Endodermal cell (in vitro differentiated cells): ENCODE results near the gene NOL9. TPM values are rescaled to one million over a fixed set of nuclear protein-coding genes. Genes with fewer than 3 reads are reported as not detected.

Source experiments
- DNase-seq: peaks from one replicate; pipeline ENCODE4 v3.0.0-alpha.2; 2017
- H3K27ac ChIP-seq: 2 replicates; pipeline ENCODE4 v1.5.1; 2013; ENCODE audit warnings: mild to moderate bottlenecking, low read depth, low read length, moderate library complexity
- H3K27me3 ChIP-seq: 2 replicates; pipeline ENCODE4 v1.6.1; 2013; ENCODE audit warnings: mild to moderate bottlenecking, low read length, moderate library complexity; ENCODE audit not compliant: insufficient read depth, control insufficient read depth, poor library complexity, severe bottlenecking
- H3K36me3 ChIP-seq: 2 replicates; pipeline ENCODE4 v1.7.0; 2013; ENCODE audit warnings: mild to moderate bottlenecking, low read length, moderate library complexity; ENCODE audit not compliant: control insufficient read depth, insufficient read depth
- H3K4me1 ChIP-seq: one replicate; pipeline ENCODE4 v1.7.0; 2013; ENCODE audit warnings: low read length; ENCODE audit not compliant: control insufficient read depth, insufficient read depth
- H3K4me3 ChIP-seq: 2 replicates; pipeline ENCODE4 v1.5.1; 2013; ENCODE audit warnings: mild to moderate bottlenecking, low read length, moderate library complexity
- H3K9ac ChIP-seq: 2 replicates; pipeline ENCODE4 v1.6.1; 2013; ENCODE audit warnings: mild to moderate bottlenecking, low read length, moderate library complexity; ENCODE audit not compliant: poor library complexity, severe bottlenecking; ENCODE audit errors: extremely low read depth
- H3K9me3 ChIP-seq: 2 replicates; pipeline ENCODE4 v1.6.1; 2013; ENCODE audit warnings: mild to moderate bottlenecking, low read length, moderate library complexity; ENCODE audit not compliant: control insufficient read depth
- H3K27ac Mint-ChIP-seq: 2 replicates; pipeline ENCODE4 v1.8.0; 2020; ENCODE audit warnings: mixed read lengths
- H3K27me3 Mint-ChIP-seq: 2 replicates; pipeline ENCODE4 v1.8.0; 2021; ENCODE audit warnings: mild to moderate bottlenecking, mixed read lengths; ENCODE audit not compliant: insufficient read depth
- H3K36me3 Mint-ChIP-seq: 2 replicates; pipeline ENCODE4 v1.8.0; 2020; ENCODE audit warnings: low read depth, mixed read lengths
- H3K4me1 Mint-ChIP-seq: 2 replicates; pipeline ENCODE4 v1.8.0; 2020; ENCODE audit warnings: mixed read lengths
- H3K4me3 Mint-ChIP-seq: 2 replicates; pipeline ENCODE4 v1.8.0; 2020; ENCODE audit warnings: mild to moderate bottlenecking, moderate library complexity, mixed read lengths
- H3K9me3 Mint-ChIP-seq: 2 replicates; pipeline ENCODE4 v1.8.0; 2020; ENCODE audit warnings: mild to moderate bottlenecking, mixed read lengths
- CTCF ChIP-seq: fragments of 200-600 bp; sonication (generic); conservative IDR thresholded peaks from 2 replicates; pipeline ENCODE4 v1.5.0; 2021; ENCODE audit warnings: antibody characterized with exemption, mild to moderate bottlenecking
- WGBS, 2 experiments: methylation state at CpG; one replicate each; pipeline versions ENCODE4 v1.1.5 to v1.1.7; 2013; ENCODE audit warnings: missing lambda C conversion rate in 2 of 2, mixed read lengths in 1 of 2; ENCODE audit not compliant: insufficient coverage in 1 of 2, insufficient read length in 1 of 2; 5-methylcytosine and 5-hydroxymethylcytosine counted together
- total RNA-seq, 2 donors: library from RNA; stranded (reverse); fragmentation: NEBNext Ultra II Directional in 1 of 2; extraction: Animal tissue kit (Norgen Biotek cat#: 25700) in 1 of 2; gene quantifications; 2 replicates in 1 of 2; 3 replicates in 1 of 2; pipeline ENCODE4 v1.2.1, GENCODE V29; 2021

The NOL9 gene
- total RNA-seq, 2 donors from 2014 or later: 35.0 to 43.9 TPM

- no peak overlapping the region for H3K4me3 ChIP-seq
- H3K36me3 Mint-ChIP-seq: peaks cover 7% of the 10 kb centered on the region
- H3K27ac Mint-ChIP-seq: no peak overlapping the region
- H3K4me1 Mint-ChIP-seq: peaks cover 23% of the 10 kb centered on the region
- no peak for DNase-seq
- H3K9ac ChIP-seq: no peak overlapping the region
- no peaks in the 10 kb centered on the region for H3K9me3 ChIP-seq
- 85 to 90% methylated on average over 6 of the region's 6 CpGs for WGBS, 2 experiments
- H3K9me3 Mint-ChIP-seq: no peaks in the 10 kb centered on the region
- no peaks in the 10 kb centered on the region for H3K36me3 ChIP-seq
- no peak overlapping the region for H3K4me3 Mint-ChIP-seq
- no peak for TF ChIP-seq CTCF
- peaks cover 13% of the 10 kb centered on the region for H3K4me1 ChIP-seq
- no peak overlapping the region for H3K27ac ChIP-seq
- peaks cover under 1% of the 10 kb centered on the region for H3K27me3 Mint-ChIP-seq
- H3K27me3 ChIP-seq: no peaks in the 10 kb centered on the region
Observed at GRCh38 chr1:6577831-6578525, 23.7 kb upstream of the NOL9 start.

DNA sequence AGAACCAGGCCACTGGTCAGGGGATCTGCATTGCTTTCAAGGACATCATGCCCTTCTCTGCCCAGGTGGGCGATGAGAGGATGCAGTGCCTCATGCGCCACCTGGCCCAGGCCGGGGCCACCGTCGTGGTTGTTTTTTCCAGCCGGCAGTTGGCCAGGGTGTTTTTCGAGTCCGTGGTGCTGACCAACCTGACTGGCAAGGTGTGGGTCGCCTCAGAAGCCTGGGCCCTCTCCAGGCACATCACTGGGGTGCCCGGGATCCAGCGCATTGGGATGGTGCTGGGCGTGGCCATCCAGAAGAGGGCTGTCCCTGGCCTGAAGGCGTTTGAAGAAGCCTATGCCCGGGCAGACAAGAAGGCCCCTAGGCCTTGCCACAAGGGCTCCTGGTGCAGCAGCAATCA is 20.5 kb upstream of the NOL9 start:
- peaks cover 8% of the 10 kb centered on the region for H3K4me1 ChIP-seq
- peaks cover 21% of the 10 kb centered on the region for H3K27me3 ChIP-seq
- WGBS, 2 experiments: 88 to 93% methylated on average over 14 of the region's 14 CpGs
- no peak overlapping the region for H3K4me3 Mint-ChIP-seq
- no peaks in the 10 kb centered on the region for H3K36me3 ChIP-seq
- no peak overlapping the region for H3K4me3 ChIP-seq
- H3K9me3 ChIP-seq: no peaks in the 10 kb centered on the region
- H3K9me3 Mint-ChIP-seq: no peaks in the 10 kb centered on the region
- H3K9ac ChIP-seq: no peak overlapping the region
- no peak overlapping the region for H3K27ac Mint-ChIP-seq
- no peak for DNase-seq
- no peaks in the 10 kb centered on the region for H3K36me3 Mint-ChIP-seq
- no peak for TF ChIP-seq CTCF
- peaks cover 32% of the 10 kb centered on the region for H3K27me3 Mint-ChIP-seq
- H3K4me1 Mint-ChIP-seq: peaks cover 9% of the 10 kb centered on the region
- H3K27ac ChIP-seq: no peak overlapping the region

GRCh38 chr1:6574025-6574620 is 19.8 kb upstream of the NOL9 start:
- no peak overlapping the region for H3K27ac ChIP-seq
- H3K9me3 ChIP-seq: no peaks in the 10 kb centered on the region
- no peak for DNase-seq
- peaks cover 39% of the 10 kb centered on the region for H3K27me3 Mint-ChIP-seq
- H3K4me1 Mint-ChIP-seq: peaks cover 4% of the 10 kb centered on the region
- H3K4me1 ChIP-seq: peaks cover 4% of the 10 kb centered on the region
- no peak overlapping the region for H3K4me3 Mint-ChIP-seq
- H3K27me3 ChIP-seq: peaks cover 27% of the 10 kb centered on the region
- 83 to 85% methylated on average over 5 to 8 of the region's 8 CpGs for WGBS, 2 experiments
- no peak for TF ChIP-seq CTCF
- H3K9me3 Mint-ChIP-seq: no peaks in the 10 kb centered on the region
- H3K36me3 Mint-ChIP-seq: no peaks in the 10 kb centered on the region
- no peak overlapping the region for H3K27ac Mint-ChIP-seq
- no peak overlapping the region for H3K9ac ChIP-seq
- H3K36me3 ChIP-seq: no peaks in the 10 kb centered on the region
- H3K4me3 ChIP-seq: no peak overlapping the region
